NCI-H146 treated with DMSO at 0.1 percent for 48 hours (cell line): ENCODE results near the gene LCP1.
"Not testable (repeated sequence)": the region's sequence is repeated elsewhere in the genome, so short reads cannot be mapped to it uniquely, and the experiment has no call there.

Source experiments
- DNase-seq: peaks from one replicate; lab custom pipeline; 2025; ENCODE audit not compliant: unreplicated experiment; lab: John Stamatoyannopoulos, UW

LCP1 gene

GRCh38 chr13:46181840-46182490 is at the start of gene LCP1:
LCP1 (minus strand) TSS chr13:46182177; CDS start chr13:46159662, 22,515 bp downstream.
- DNase-seq, result peak; percentile 54

- no peak for DNase-seq
Measured at GRCh38 chr13:46229251-46229650, 47.3 kb upstream of the LCP1 start.

- DNase-seq, result not testable (repeated sequence)
Measured at GRCh38 chr13:46220234-46220633, 38.3 kb upstream of the LCP1 start.

GRCh38 chr13:46214741-46215140 is 32.8 kb upstream of the LCP1 start:
- not testable (repeated sequence) for DNase-seq

- no peak for DNase-seq
Measured at GRCh38 chr13:46213242-46213641, 31.3 kb upstream of the LCP1 start.

GRCh38 chr13:46211483-46212351 is 29.7 kb upstream of the LCP1 start, which contains the start of gene LRRC63:
LRRC63 (plus strand) TSS chr13:46211928; CDS start chr13:46213035, 1,107 bp downstream.
- no peak for DNase-seq

- no peak for DNase-seq
Measured at GRCh38 chr13:46211116-46211482, 29.1 kb upstream of the LCP1 start.

- no peak for DNase-seq
Measured at GRCh38 chr13:46210362-46211083, 28.5 kb upstream of the LCP1 start.

GRCh38 chr13:46207828-46208227 is 25.9 kb upstream of the LCP1 start:
- no peak for DNase-seq

GRCh38 chr13:46206143-46206542 is 24.2 kb upstream of the LCP1 start:
- no peak for DNase-seq

GRCh38 chr13:46202966-46203365 is 21.0 kb upstream of the LCP1 start:
- no peak for DNase-seq

GRCh38 chr13:46202188-46202795 is 20.3 kb upstream of the LCP1 start:
- DNase-seq, result no peak

GRCh38 chr13:46198696-46199193 is 16.8 kb upstream of the LCP1 start:
- no peak for DNase-seq

- no peak for DNase-seq
Measured at GRCh38 chr13:46197299-46198048, 15.5 kb upstream of the LCP1 start.

GRCh38 chr13:46195016-46195415 is 13.0 kb upstream of the LCP1 start:
- DNase-seq, result no peak

- no peak for DNase-seq
Measured at GRCh38 chr13:46192412-46192811, 10.4 kb upstream of the LCP1 start.

- DNase-seq, result no peak
Measured at GRCh38 chr13:46185634-46186033, 3.7 kb upstream of the LCP1 start.

GRCh38 chr13:46184277-46184699 is 2.3 kb upstream of the LCP1 start:
- DNase-seq, result no peak

- DNase-seq, result no peak
Measured at GRCh38 chr13:46183018-46183946, 1.3 kb upstream of the LCP1 start.
